GM18498 (cell line): ENCODE measurements around the gene SEC23A.
A peak's percentile ranks its signal among the peaks of the same experiment; 100 is the strongest.

ENCODE experiments used
- ATAC-seq: cut with Tn5 transposase; IDR thresholded peaks from one replicate; pipeline ENCODE4 v1.9.1; 2021; ENCODE audit warnings: mild to moderate bottlenecking, moderate library complexity; ENCODE audit not compliant: unreplicated experiment

The SEC23A gene

GRCh38 chr14:38994731-38995130 is 108.3 kb downstream of the SEC23A start:
- no peak for ATAC-seq

- ATAC-seq: no peak
Observed at GRCh38 chr14:38993981-38994380, 109.1 kb downstream of the SEC23A start.

DNA sequence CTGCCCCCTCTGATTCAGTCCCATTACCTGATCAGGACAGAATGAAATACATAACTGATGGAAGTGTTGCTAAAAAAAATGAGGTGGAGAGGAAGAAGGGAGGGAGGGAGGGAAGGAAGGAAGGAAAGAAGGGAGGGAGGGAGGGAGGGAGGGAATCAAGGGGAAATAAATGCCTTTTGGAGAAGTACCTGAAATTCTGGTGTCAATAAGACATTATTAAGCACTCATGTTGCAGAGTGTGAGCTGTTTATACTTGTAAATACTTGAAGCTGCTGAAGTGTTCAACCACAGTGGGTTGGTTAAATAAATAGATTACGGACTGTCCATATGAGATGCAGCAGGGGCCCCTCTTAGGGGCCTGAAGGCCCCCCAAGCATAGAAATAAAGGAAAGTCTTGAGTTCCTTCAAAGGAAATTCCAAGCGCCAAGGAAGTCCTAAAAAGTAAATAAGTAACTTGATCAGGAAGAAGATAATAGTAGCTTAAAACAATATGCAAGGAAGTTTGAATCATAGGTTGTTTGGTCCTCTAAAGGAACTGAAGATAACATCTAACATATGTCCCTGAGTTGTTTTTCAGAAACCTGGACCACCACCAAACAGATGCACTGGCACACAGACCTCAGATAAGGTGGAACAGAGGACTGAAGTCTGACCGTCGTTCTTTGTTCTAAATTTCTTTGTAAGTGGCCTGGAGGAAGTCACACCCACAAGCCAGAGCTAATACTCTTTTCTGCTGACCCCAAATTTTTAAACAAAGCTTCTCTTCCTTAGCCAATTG is 110.8 kb downstream of the SEC23A start:
- no peak for ATAC-seq

DNA sequence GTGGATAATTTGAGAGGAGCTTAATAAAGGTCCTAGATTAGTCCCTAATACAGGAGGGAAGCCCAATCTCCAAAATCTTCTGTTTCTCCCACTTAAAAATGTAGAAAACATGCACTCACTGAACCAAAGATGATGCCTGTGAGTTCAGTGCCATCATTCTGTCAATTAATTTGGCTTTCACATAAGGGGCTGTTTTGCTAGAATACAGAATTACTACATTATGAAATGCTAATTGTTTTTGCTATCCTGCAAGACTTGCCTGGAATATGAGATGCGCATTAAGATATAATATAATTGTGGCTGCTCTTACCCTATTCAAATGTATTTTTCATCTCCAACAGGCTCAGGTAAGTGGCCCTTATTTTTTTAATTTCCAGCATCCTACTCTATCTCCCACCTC is 111.7 kb downstream of the SEC23A start:
- no peak for ATAC-seq

DNA sequence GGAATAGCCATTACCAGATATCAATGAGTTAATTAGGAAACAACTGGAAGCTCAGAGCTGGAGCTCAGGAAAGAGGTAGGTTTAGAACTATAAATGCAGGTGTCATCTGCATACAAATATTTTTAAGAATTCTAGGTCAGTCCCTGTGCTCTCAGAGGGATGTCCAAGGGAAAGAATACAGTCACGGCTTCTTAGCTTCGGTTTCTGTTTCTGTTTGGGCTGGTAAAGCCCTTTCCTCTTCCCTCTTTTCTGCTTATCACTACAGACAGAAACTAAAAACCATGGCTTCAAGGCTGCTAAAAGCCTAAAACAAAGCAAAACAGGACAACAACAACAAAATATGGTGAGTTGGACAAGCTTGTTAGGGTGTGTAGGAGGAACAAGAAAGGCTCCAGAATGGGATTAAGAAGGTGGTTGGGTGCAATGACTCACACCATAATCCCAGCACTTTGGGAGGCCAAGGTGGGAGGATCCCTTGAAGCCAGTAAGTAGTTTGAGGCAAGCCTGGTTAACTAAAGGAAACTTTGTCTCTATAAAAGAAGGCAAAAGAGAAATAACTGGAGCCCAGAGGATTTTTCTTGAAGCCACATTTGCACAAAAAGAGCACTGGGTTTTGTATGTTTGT is 113.0 kb downstream of the SEC23A start:
- ATAC-seq: peak; percentile 95

DNA sequence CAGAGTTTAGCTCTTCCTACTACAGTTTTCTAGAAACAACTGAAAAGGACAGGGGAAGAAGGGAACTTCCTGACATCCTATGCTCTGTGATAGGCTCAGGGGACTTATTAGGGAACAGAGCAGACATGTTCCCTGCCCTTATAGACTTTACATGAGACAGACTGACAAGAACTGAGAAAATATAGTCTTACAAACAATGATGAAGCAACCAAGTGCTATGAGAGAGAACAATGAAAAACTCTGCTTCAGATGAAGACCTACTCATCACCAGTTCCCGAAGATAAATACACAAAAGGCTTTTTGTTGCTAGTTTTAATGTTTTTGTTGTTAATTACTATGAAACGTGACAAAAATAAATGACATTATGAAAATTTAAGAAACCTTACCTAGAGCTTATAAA is 115.3 kb downstream of the SEC23A start:
- ATAC-seq: no peak

GRCh38 chr14:38982837-38983236 is 120.2 kb downstream of the SEC23A start:
- ATAC-seq: no peak

DNA sequence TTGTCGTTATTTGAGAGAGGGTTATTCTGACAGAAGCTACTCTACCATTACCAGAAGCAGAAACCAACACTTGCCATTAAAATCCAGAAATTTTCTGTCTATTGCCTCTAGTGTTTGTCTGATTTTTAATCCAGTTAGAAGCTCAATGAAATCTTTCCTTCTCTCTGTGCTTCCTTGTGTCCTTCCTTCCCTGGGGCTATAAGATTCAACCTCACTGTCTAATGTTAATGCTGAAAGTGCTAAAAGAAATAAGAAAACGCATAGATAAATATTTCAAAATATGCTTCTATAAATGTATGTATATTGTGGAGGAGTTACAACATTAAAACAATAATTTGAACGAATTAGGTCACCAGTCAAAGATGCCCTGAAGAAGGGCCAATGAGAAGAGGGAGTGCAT is 120.8 kb downstream of the SEC23A start:
- no peak for ATAC-seq
